Astrocyte (in vitro differentiated cells and primary cell): ENCODE data around the gene CAPN11.

ENCODE experiments used
- EZH2 ChIP-seq: IDR thresholded peaks from 2 replicates; pipeline ENCODE4 v1.6.1; 2012; ENCODE audit warnings: mild to moderate bottlenecking, low read length, inconsistent platforms; ENCODE audit not compliant: insufficient read depth
- TF ChIP-seq, protein P1 (sequence below): IDR thresholded peaks from 2 replicates; pipeline ENCODE4 v1.5.1; 2011; ENCODE audit warnings: low read depth, mild to moderate bottlenecking, inconsistent platforms, low read length, moderate library complexity; ENCODE audit not compliant: insufficient read depth

DNA sequence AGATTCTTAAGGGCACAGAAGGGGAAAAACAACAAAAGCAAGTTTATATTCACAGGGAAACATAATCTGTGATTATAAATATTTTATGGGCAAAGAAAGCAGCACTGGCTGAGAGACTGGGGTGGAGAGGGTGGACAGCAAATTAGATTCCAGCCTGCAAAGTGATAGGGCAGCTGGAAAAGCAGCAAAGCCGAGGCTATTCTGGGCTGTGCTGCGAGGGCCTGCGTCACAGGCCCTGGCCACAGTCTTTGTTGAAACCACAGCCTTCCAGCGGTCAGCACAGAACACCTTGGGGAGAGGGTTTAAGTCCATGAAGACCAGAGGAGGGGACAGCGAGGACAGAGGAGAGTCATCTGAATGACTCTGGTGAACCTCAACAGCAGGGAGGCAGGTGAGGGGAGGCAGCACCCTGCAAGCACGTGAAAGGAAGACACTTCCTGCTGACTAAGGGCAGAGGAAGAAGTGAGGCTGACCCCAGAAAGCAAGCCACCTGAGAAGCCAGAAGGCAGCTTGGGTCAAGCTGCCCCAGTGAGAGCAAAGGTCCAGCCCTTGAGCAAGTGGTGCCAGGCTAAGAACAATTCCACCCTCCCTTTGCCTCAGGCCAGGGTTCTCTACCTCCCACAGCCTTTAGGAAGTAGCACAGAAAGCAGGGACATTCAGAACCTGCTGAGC, 48.5 kb upstream of the CAPN11 start:
- TF ChIP-seq, protein P1, sequence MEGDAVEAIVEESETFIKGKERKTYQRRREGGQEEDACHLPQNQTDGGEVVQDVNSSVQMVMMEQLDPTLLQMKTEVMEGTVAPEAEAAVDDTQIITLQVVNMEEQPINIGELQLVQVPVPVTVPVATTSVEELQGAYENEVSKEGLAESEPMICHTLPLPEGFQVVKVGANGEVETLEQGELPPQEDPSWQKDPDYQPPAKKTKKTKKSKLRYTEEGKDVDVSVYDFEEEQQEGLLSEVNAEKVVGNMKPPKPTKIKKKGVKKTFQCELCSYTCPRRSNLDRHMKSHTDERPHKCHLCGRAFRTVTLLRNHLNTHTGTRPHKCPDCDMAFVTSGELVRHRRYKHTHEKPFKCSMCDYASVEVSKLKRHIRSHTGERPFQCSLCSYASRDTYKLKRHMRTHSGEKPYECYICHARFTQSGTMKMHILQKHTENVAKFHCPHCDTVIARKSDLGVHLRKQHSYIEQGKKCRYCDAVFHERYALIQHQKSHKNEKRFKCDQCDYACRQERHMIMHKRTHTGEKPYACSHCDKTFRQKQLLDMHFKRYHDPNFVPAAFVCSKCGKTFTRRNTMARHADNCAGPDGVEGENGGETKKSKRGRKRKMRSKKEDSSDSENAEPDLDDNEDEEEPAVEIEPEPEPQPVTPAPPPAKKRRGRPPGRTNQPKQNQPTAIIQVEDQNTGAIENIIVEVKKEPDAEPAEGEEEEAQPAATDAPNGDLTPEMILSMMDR, result no peak
- no peak for TF ChIP-seq EZH2
